Mammary epithelial cell (primary cell): ENCODE results near the gene SYNJ1.

Source experiments
- CTCF ChIP-seq, 2 donors: IDR thresholded peaks in 1 of 2; conservative IDR thresholded peaks in 1 of 2; 2 replicates each; pipeline ENCODE4 v1.5.1; 2011 to 2012; ENCODE audit warnings: inconsistent platforms in 2 of 2, low read length in 2 of 2, mild to moderate bottlenecking in 2 of 2, control low read depth in 1 of 2, low read depth in 1 of 2; ENCODE audit not compliant: insufficient read depth in 1 of 2; ENCODE audit errors: extremely low read depth in 1 of 2
- EZH2 ChIP-seq: IDR thresholded peaks from 2 replicates; pipeline ENCODE4 v1.6.1; 2012; ENCODE audit warnings: low read length, inconsistent platforms, borderline replicate concordance

GRCh38 chr21:32603131-32603530, 124.7 kb downstream of the SYNJ1 start:
- TF ChIP-seq EZH2 (no peak), CTCF (conservative IDR thresholded peaks at IDR 0.05 in 1 of 2, IDR thresholded peaks at IDR 0.05 in 1 of 2; ENCODE audit: extremely low read depth in 1 of 2, insufficient read depth in 1 of 2, low read depth in 1 of 2, low read length in 2 of 2) (no peak)
